Measurements from ENCODE around the gene ZNF814. TPM values are rescaled to one million over a fixed set of nuclear protein-coding genes. Genes with fewer than 3 reads are reported as not detected.

The ZNF814 gene
- total and polyA plus RNA-seq, 4 donors = 1.1 to 15.1 (median 8.6) TPM

- H3K4me3 ChIP-seq (ENCODE audit: low read length in 2 of 2) = peak overlapping the region; percentile 11 to 98
- peak overlapping the region in 1 of 2 donors; percentile 94 for H3K27ac ChIP-seq (ENCODE audit: low read depth in 1 of 2, low read length in 2 of 2)
- peak in 1 of 2 donors; percentile 64 for DNase-seq
- H3K27me3 ChIP-seq (ENCODE audit: control insufficient read depth in 1 of 2, insufficient read depth in 2 of 2, low read length in 1 of 2) = no peaks in the 10 kb centered on the region
- H3K4me1 ChIP-seq (ENCODE audit: control insufficient read depth in 1 of 2, insufficient read depth in 2 of 2, low read length in 2 of 2) = no peaks in the 10 kb centered on the region
- no peaks in the 10 kb centered on the region for H3K9me3 ChIP-seq (ENCODE audit: control insufficient read depth, low read length)
- intact Hi-C loops (cut with DNase I) = no loop called here
- WGBS, 2 donors = 2% methylated on average over 19 of the region's 19 CpGs
- ATAC-seq (ENCODE audit: low FRiP score) = peak; percentile 56
- H3K36me3 ChIP-seq (ENCODE audit: control insufficient read depth in 1 of 2, insufficient read depth in 2 of 2, low read length in 1 of 2) = peaks cover 0 to 2% of the 10 kb centered on the region in 2 donors
Observed at GRCh38 chr19:57803594-57804325, 85.1 kb downstream of the ZNF814 start.

GRCh38 chr19:57803265-57803593 lies 85.6 kb downstream of the ZNF814 start:
- 7 to 13% methylated on average over 6 of the region's 6 CpGs for WGBS, 2 donors
- intact Hi-C loops (cut with DNase I) = no loop called here
- Histone ChIP-seq H3K36me3 (ENCODE audit: control insufficient read depth in 1 of 2, insufficient read depth in 2 of 2, low read length in 1 of 2) (no peaks in the 10 kb centered on the region), H3K27me3 (ENCODE audit: control insufficient read depth in 1 of 2, insufficient read depth in 2 of 2, low read length in 1 of 2) (no peaks in the 10 kb centered on the region), H3K9me3 (ENCODE audit: control insufficient read depth, low read length) (no peaks in the 10 kb centered on the region), H3K4me3 (ENCODE audit: low read length in 2 of 2) (peak overlapping the region; percentile 11 to 98), H3K4me1 (ENCODE audit: control insufficient read depth in 1 of 2, insufficient read depth in 2 of 2, low read length in 2 of 2) (no peaks in the 10 kb centered on the region), H3K27ac (ENCODE audit: low read depth in 1 of 2, low read length in 2 of 2) (peak overlapping the region in 1 of 2 donors; percentile 94)
- ATAC-seq (ENCODE audit: low FRiP score) (no peak), DNase-seq (no peak)

- Histone ChIP-seq H3K4me1 (ENCODE audit: control insufficient read depth in 1 of 2, insufficient read depth in 2 of 2, low read length in 2 of 2) (no peaks in the 10 kb centered on the region), H3K4me3 (ENCODE audit: low read length in 2 of 2) (no peak overlapping the region), H3K36me3 (ENCODE audit: control insufficient read depth in 1 of 2, insufficient read depth in 2 of 2, low read length in 1 of 2) (no peaks in the 10 kb centered on the region), H3K27me3 (ENCODE audit: control insufficient read depth in 1 of 2, insufficient read depth in 2 of 2, low read length in 1 of 2) (no peaks in the 10 kb centered on the region), H3K27ac (ENCODE audit: low read depth in 1 of 2, low read length in 2 of 2) (no peak overlapping the region), H3K9me3 (ENCODE audit: control insufficient read depth, low read length) (no peaks in the 10 kb centered on the region)
- intact Hi-C loops (cut with DNase I) = no loop called here
- ATAC-seq (ENCODE audit: low FRiP score) (no peak), DNase-seq (no peak)
- 93 to 97% methylated on average over 4 of the region's 4 CpGs for WGBS, 2 donors
Observed at GRCh38 chr19:57802269-57802668, 86.6 kb downstream of the ZNF814 start.

GRCh38 chr19:57800696-57801095 lies 88.1 kb downstream of the ZNF814 start:
- no peaks in the 10 kb centered on the region for H3K4me1 ChIP-seq (ENCODE audit: control insufficient read depth in 1 of 2, insufficient read depth in 2 of 2, low read length in 2 of 2)
- WGBS, 2 donors = 64 to 72% methylated on average over 5 of the region's 5 CpGs
- H3K27me3 ChIP-seq (ENCODE audit: control insufficient read depth in 1 of 2, insufficient read depth in 2 of 2, low read length in 1 of 2) = no peaks in the 10 kb centered on the region
- intact Hi-C loops (cut with DNase I) = no loop called here
- no peak overlapping the region for H3K4me3 ChIP-seq (ENCODE audit: low read length in 2 of 2)
- peaks cover 0 to 2% of the 10 kb centered on the region in 2 donors for H3K36me3 ChIP-seq (ENCODE audit: control insufficient read depth in 1 of 2, insufficient read depth in 2 of 2, low read length in 1 of 2)
- no peaks in the 10 kb centered on the region for H3K9me3 ChIP-seq (ENCODE audit: control insufficient read depth, low read length)
- ATAC-seq (ENCODE audit: low FRiP score) (no peak), DNase-seq (no peak)
- no peak overlapping the region for H3K27ac ChIP-seq (ENCODE audit: low read depth in 1 of 2, low read length in 2 of 2)

Other genes starting within 250 kb of the ZNF814 start
- not detected for gene ZSCAN4, start 220.1 kb downstream of the ZNF814 start, total RNA-seq
- under 1 TPM in 1 of 2 donors, not detected in 1; 0.50 TPM for gene ZSCAN4, start 220.1 kb downstream of the ZNF814 start, polyA plus RNA-seq
- 1 to 10 TPM; 6.4 to 8.5 TPM for gene ZNF551, start 207.1 kb downstream of the ZNF814 start, total RNA-seq
- gene ZNF551, start 207.1 kb downstream of the ZNF814 start, polyA plus RNA-seq = 1 to 10 TPM; 1.2 to 2.0 TPM
- 1 to 10 TPM; 2.3 to 6.4 TPM for gene ZNF154, start 179.8 kb downstream of the ZNF814 start, total RNA-seq
- gene ZNF154, start 179.8 kb downstream of the ZNF814 start, polyA plus RNA-seq = 1 to 10 TPM in 1 of 2 donors, under 1 TPM in 1; 0.88 to 5.2 TPM
- gene ZNF671, start 161.4 kb downstream of the ZNF814 start, total RNA-seq = 1 to 10 TPM; 2.9 to 5.4 TPM
- gene ZNF671, start 161.4 kb downstream of the ZNF814 start, polyA plus RNA-seq = 1 to 10 TPM; 1.1 to 5.2 TPM
- 10 to 100 TPM in 1 of 2 donors, 1 to 10 TPM in 1; 7.8 to 13.6 TPM for gene ZNF776, start 142.2 kb downstream of the ZNF814 start, total RNA-seq
- gene ZNF776, start 142.2 kb downstream of the ZNF814 start, polyA plus RNA-seq = 1 to 10 TPM; 4.8 to 5.4 TPM
- gene ZNF586, start 119.4 kb downstream of the ZNF814 start, total RNA-seq = 10 to 100 TPM in 1 of 2 donors, 1 to 10 TPM in 1; 9.8 to 17.9 TPM
- 1 to 10 TPM; 3.7 to 6.6 TPM for gene ZNF586, start 119.4 kb downstream of the ZNF814 start, polyA plus RNA-seq
- gene ZNF552, start 74.1 kb downstream of the ZNF814 start, total RNA-seq = 1 to 10 TPM; 8.0 to 8.5 TPM
- gene ZNF552, start 74.1 kb downstream of the ZNF814 start, polyA plus RNA-seq = 1 to 10 TPM; 4.5 to 6.1 TPM
- 10 to 100 TPM; 14.1 to 15.8 TPM for gene ZNF587B, start 58.7 kb downstream of the ZNF814 start, total RNA-seq
- 1 to 10 TPM; 1.5 to 4.6 TPM for gene ZNF587B, start 58.7 kb downstream of the ZNF814 start, polyA plus RNA-seq
- gene ZNF587, start 39.2 kb downstream of the ZNF814 start, total RNA-seq = 10 to 100 TPM; 24.9 to 40.8 TPM
- gene ZNF587, start 39.2 kb downstream of the ZNF814 start, polyA plus RNA-seq = 1 to 10 TPM; 3.4 to 9.6 TPM
- 10 to 100 TPM; 15.7 to 23.5 TPM for gene ZNF417, start 27.6 kb upstream of the ZNF814 start, total RNA-seq
- 1 to 10 TPM; 2.0 to 4.2 TPM for gene ZNF417, start 27.6 kb upstream of the ZNF814 start, polyA plus RNA-seq
- gene ZNF418, start 46.4 kb upstream of the ZNF814 start, total RNA-seq = 10 to 100 TPM in 1 of 2 donors, 1 to 10 TPM in 1; 5.2 to 10.1 TPM
- gene ZNF418, start 46.4 kb upstream of the ZNF814 start, polyA plus RNA-seq = 1 to 10 TPM; 1.6 to 4.9 TPM
- gene ZNF256, start 58.7 kb upstream of the ZNF814 start, total RNA-seq = 1 to 10 TPM; 5.7 to 6.7 TPM
- 1 to 10 TPM in 1 of 2 donors, under 1 TPM in 1; 0.75 to 3.7 TPM for gene ZNF256, start 58.7 kb upstream of the ZNF814 start, polyA plus RNA-seq
- 1 to 10 TPM; 1.0 to 2.0 TPM for gene C19orf18, start 85.5 kb upstream of the ZNF814 start, total RNA-seq
- 1 to 10 TPM in 1 of 2 donors, not detected in 1; 2.9 TPM for gene C19orf18, start 85.5 kb upstream of the ZNF814 start, polyA plus RNA-seq
- 10 to 100 TPM in 1 of 2 donors, 1 to 10 TPM in 1; 9.9 to 21.0 TPM for gene ZNF606, start 113.8 kb upstream of the ZNF814 start, total RNA-seq
- 10 to 100 TPM in 1 of 2 donors, 1 to 10 TPM in 1; 4.8 to 12.0 TPM for gene ZNF606, start 113.8 kb upstream of the ZNF814 start, polyA plus RNA-seq
- not detected for gene ZSCAN1, start 145.0 kb upstream of the ZNF814 start, total RNA-seq
- under 1 TPM in 1 of 2 donors, not detected in 1; 0.23 TPM for gene ZSCAN1, start 145.0 kb upstream of the ZNF814 start, polyA plus RNA-seq
- gene ZNF135, start 170.2 kb upstream of the ZNF814 start, total RNA-seq = 1 to 10 TPM; 3.4 to 6.6 TPM
- gene ZNF135, start 170.2 kb upstream of the ZNF814 start, polyA plus RNA-seq = 10 to 100 TPM in 1 of 2 donors, 1 to 10 TPM in 1; 2.1 to 12.8 TPM
- gene ZSCAN18, start 209.2 kb upstream of the ZNF814 start, total RNA-seq = 10 to 100 TPM; 58.6 to 62.7 TPM
- gene ZSCAN18, start 209.2 kb upstream of the ZNF814 start, polyA plus RNA-seq = 100 to 1,000 TPM in 1 of 2 donors, 10 to 100 TPM in 1; 24.0 to 104 TPM